Myocyte (in vitro differentiated cells): ENCODE measurements around the gene CBLB. TPM values are rescaled to one million over a fixed set of nuclear protein-coding genes. Genes with fewer than 3 reads are reported as not detected.

ENCODE experiments used
- DNase-seq: peaks from one replicate; pipeline ENCODE4 v3.0.0-alpha.2; 2012; ENCODE audit warnings: low read depth
- total RNA-seq: library from RNA; depleted of rRNA; stranded (reverse); fragments of >200 nt; gene quantifications from 2 replicates; pipeline ENCODE4 v1.2.3, GENCODE V29; 2014

CBLB gene
- total RNA-seq, 1 donor from 2014 or later, result 54.6 TPM

- peak; percentile 65 for DNase-seq
Observed at GRCh38 chr3:105647047-105647446, 221.8 kb downstream of the CBLB start.

- DNase-seq, result no peak
Observed at GRCh38 chr3:105639131-105639530, 229.7 kb downstream of the CBLB start.

GRCh38 chr3:105634708-105635107 lies 234.1 kb downstream of the CBLB start:
- DNase-seq, result no peak

- no peak for DNase-seq
Observed at GRCh38 chr3:105629718-105630117, 239.1 kb downstream of the CBLB start.

- no peak for DNase-seq
Observed at GRCh38 chr3:105626739-105627138, 242.1 kb downstream of the CBLB start.

GRCh38 chr3:105622169-105622568 lies 246.6 kb downstream of the CBLB start:
- DNase-seq, result no peak

- DNase-seq, result no peak
Observed at GRCh38 chr3:105620236-105620635, 248.6 kb downstream of the CBLB start.

- peak; percentile 66 for DNase-seq
Observed at GRCh38 chr3:105619651-105620050, 249.2 kb downstream of the CBLB start.

- no peak for DNase-seq
Observed at GRCh38 chr3:105618556-105618955, 250.3 kb downstream of the CBLB start.

- no peak for DNase-seq
Observed at GRCh38 chr3:105616374-105617121, 252.3 kb downstream of the CBLB start.

- DNase-seq, result no peak
Observed at GRCh38 chr3:105615814-105616213, 253.0 kb downstream of the CBLB start.

GRCh38 chr3:105614288-105615030 lies 254.4 kb downstream of the CBLB start:
- peak; percentile 86 for DNase-seq

- peak; percentile 72 for DNase-seq
Observed at GRCh38 chr3:105613120-105613519, 255.7 kb downstream of the CBLB start.

GRCh38 chr3:105611304-105612192 lies 257.3 kb downstream of the CBLB start:
- DNase-seq, result no peak

- DNase-seq, result no peak
Observed at GRCh38 chr3:105610473-105610872, 258.3 kb downstream of the CBLB start.

- no peak for DNase-seq
Observed at GRCh38 chr3:105608623-105609022, 260.2 kb downstream of the CBLB start.

GRCh38 chr3:105606016-105606415 lies 262.8 kb downstream of the CBLB start:
- DNase-seq, result no peak
